CD14-positive monocyte (primary cell): Measurements from ENCODE around the gene JAG2. TPM values are rescaled to one million over a fixed set of nuclear protein-coding genes. Genes with fewer than 3 reads are reported as not detected.

Source experiments
- DNase-seq, 3 donors: peaks; one replicate each; pipeline ENCODE4 v3.0.0-alpha.2; 2011 to 2022
- H2AFZ ChIP-seq: 2 replicates; pipeline ENCODE4 v1.6.0; 2012; ENCODE audit warnings: mild to moderate bottlenecking, low read depth, low read length, inconsistent platforms; ENCODE audit not compliant: insufficient read depth, poor library complexity, severe bottlenecking
- H3K27ac ChIP-seq, 2 donors: 1 replicate in 1 of 2; 2 replicates in 1 of 2; pipeline ENCODE4 v1.5.1; 2012 to 2013; ENCODE audit warnings: low read length in 2 of 2, control low read depth in 1 of 2, inconsistent platforms in 1 of 2, low read depth in 1 of 2, mild to moderate bottlenecking in 1 of 2
- H3K27me3 ChIP-seq, 2 donors: one replicate each; pipeline versions ENCODE4 v1.6.0 to v1.6.1; 2011 to 2013; ENCODE audit warnings: low read length in 2 of 2; ENCODE audit not compliant: control insufficient read depth in 2 of 2, insufficient read depth in 2 of 2
- H3K36me3 ChIP-seq, 2 donors: replicated peaks in 1 of 2; 1 replicate in 1 of 2; 2 replicates in 1 of 2; pipeline versions ENCODE4 v1.5.1 to v1.6.1; 2012 to 2013; ENCODE audit warnings: low read length in 2 of 2, control low read depth in 1 of 2, inconsistent platforms in 1 of 2, mild to moderate bottlenecking in 1 of 2; ENCODE audit not compliant: insufficient read depth in 2 of 2, control insufficient read depth in 1 of 2
- H3K4me1 ChIP-seq, 2 donors: 1 replicate in 1 of 2; 2 replicates in 1 of 2; pipeline versions ENCODE4 v1.5.1 to v1.6.1; 2012 to 2013; ENCODE audit warnings: low read length in 2 of 2, control low read depth in 1 of 2, inconsistent platforms in 1 of 2, mild to moderate bottlenecking in 1 of 2, moderate library complexity in 1 of 2; ENCODE audit not compliant: insufficient read depth in 2 of 2, control insufficient read depth in 1 of 2
- H3K4me2 ChIP-seq: replicated peaks from 2 replicates; pipeline ENCODE3; 2012; ENCODE audit warnings: low read length, moderate library complexity, mild to moderate bottlenecking; ENCODE audit not compliant: poor library complexity, severe bottlenecking; ENCODE audit errors: extremely low read depth
- H3K4me3 ChIP-seq, 3 experiments: fragments of 200-600 bp in 1 of 3; sonication (generic) in 1 of 3; replicated peaks in 1 of 3; 1 replicate in 2 of 3; 2 replicates in 1 of 3; pipeline ENCODE4 v1.5.1; 2011 to 2013; ENCODE audit warnings: low read length in 3 of 3, mild to moderate bottlenecking in 3 of 3, control low read depth in 2 of 3, low read depth in 2 of 3, inconsistent platforms in 1 of 3, moderate library complexity in 1 of 3
- H3K79me2 ChIP-seq: 2 replicates; pipeline ENCODE4 v1.6.0; 2012; ENCODE audit warnings: mild to moderate bottlenecking, control low read depth, inconsistent platforms, low read length, moderate library complexity; ENCODE audit not compliant: insufficient read depth
- H3K9ac ChIP-seq: 2 replicates; pipeline ENCODE4 v1.6.0; 2017; ENCODE audit warnings: low read length, mild to moderate bottlenecking; ENCODE audit not compliant: insufficient read depth, poor library complexity, severe bottlenecking
- H3K9me3 ChIP-seq, 2 donors: replicated peaks in 1 of 2; 1 replicate in 1 of 2; 2 replicates in 1 of 2; pipeline versions ENCODE4 v1.5.1 to v1.6.1; 2012 to 2013; ENCODE audit warnings: low read length in 2 of 2, control low read depth in 1 of 2; ENCODE audit not compliant: control insufficient read depth in 1 of 2, insufficient read depth in 1 of 2
- H4K20me1 ChIP-seq: 2 replicates; pipeline ENCODE4 v1.6.0; 2012; ENCODE audit warnings: mild to moderate bottlenecking, low read length, control low read depth, moderate library complexity; ENCODE audit not compliant: insufficient read depth
- H3K27ac Mint-ChIP-seq, 7 donors: one replicate each; pipeline ENCODE4 v1.8.0; 2020; ENCODE audit warnings: mild to moderate bottlenecking in 7 of 7, mixed read lengths in 7 of 7, moderate library complexity in 6 of 7, inconsistent platforms in 2 of 7
- H3K27me3 Mint-ChIP-seq, 3 donors: one replicate each; pipeline ENCODE4 v1.8.0; 2021 to 2022; ENCODE audit warnings: low read depth in 3 of 3, mild to moderate bottlenecking in 3 of 3, mixed read lengths in 3 of 3, moderate library complexity in 3 of 3, inconsistent platforms in 1 of 3
- H3K36me3 Mint-ChIP-seq, 2 donors: one replicate each; pipeline ENCODE4 v1.8.0; 2020; ENCODE audit warnings: mixed read lengths in 2 of 2, inconsistent platforms in 1 of 2, mild to moderate bottlenecking in 1 of 2
- H3K4me1 Mint-ChIP-seq: one replicate; pipeline ENCODE4 v1.8.0; 2020; ENCODE audit warnings: mild to moderate bottlenecking, mixed read lengths
- H3K4me3 Mint-ChIP-seq, 2 donors: one replicate each; pipeline ENCODE4 v1.8.0; 2020; ENCODE audit warnings: mild to moderate bottlenecking in 2 of 2, mixed read lengths in 2 of 2, moderate library complexity in 1 of 2
- H3K9me3 Mint-ChIP-seq, 7 donors: one replicate each; pipeline ENCODE4 v1.8.0; 2020 to 2022; ENCODE audit warnings: mixed read lengths in 7 of 7, mild to moderate bottlenecking in 6 of 7, moderate library complexity in 6 of 7, inconsistent platforms in 2 of 7
- WGBS: methylation state at CpG from one replicate; pipeline ENCODE4 v1.1.5; 2013; ENCODE audit warnings: missing lambda C conversion rate; ENCODE audit not compliant: insufficient coverage; 5-methylcytosine and 5-hydroxymethylcytosine counted together
- intact Hi-C, 2 donors: fragments of 100-400 bp; cut with micrococcal nuclease; formaldehyde crosslinking; loops; one replicate each; pipeline versions ENCODE4 v1.15.0 to v1.15.1; 2023
- polyA plus RNA-seq, 3 donors: library from polyadenylated mRNA; depleted of rRNA in 1 of 3; unstranded in 2 of 3; stranded (reverse) in 1 of 3; fragments of 300-500 nt in 2 of 3; fragments of >200 nt in 1 of 3; fragmentation: Illumina TruSeq in 2 of 3; gene quantifications; 1 replicate in 2 of 3; 2 replicates in 1 of 3; pipeline ENCODE4 v1.2.3, GENCODE V29; 2012 to 2021
- TF ChIP-seq, protein P1 (sequence below): fragments of 200-600 bp; IDR thresholded peaks from one replicate; pipeline ENCODE4 v1.8.0; 2022; ENCODE audit warnings: antibody characterized with exemption, mild to moderate bottlenecking

The JAG2 gene
- polyA plus RNA-seq, 3 donors, result 1.2 TPM; not detected in 2

GRCh38 chr14:105149146-105149781, 19.3 kb downstream of the JAG2 start:
- Histone ChIP-seq H3K4me1 (no peaks in the 10 kb centered on the region), H3K4me2 (no peak overlapping the region), H3K36me3 (no peaks in the 10 kb centered on the region), H3K79me2 (no peaks in the 10 kb centered on the region), H3K27ac (no peak overlapping the region), H4K20me1 (no peaks in the 10 kb centered on the region), H2AFZ (no peak overlapping the region), H3K4me3 (no peak overlapping the region), H3K9me3 (no peaks in the 10 kb centered on the region), H3K27me3 (no peaks in the 10 kb centered on the region), H3K9ac (no peak overlapping the region)
- H3K27me3 Mint-ChIP-seq, result peaks cover under 1 to 7% (median 3%) of the 10 kb centered on the region in 3 donors
- WGBS, result 83% methylated on average over 11 of the region's 18 CpGs
- no peak for DNase-seq
- peaks cover 0 to 1% (median 0%) of the 10 kb centered on the region in 7 donors for H3K9me3 Mint-ChIP-seq
- no peaks in the 10 kb centered on the region for H3K4me1 Mint-ChIP-seq
- H3K27ac Mint-ChIP-seq, result no peak overlapping the region
- no peaks in the 10 kb centered on the region for H3K36me3 Mint-ChIP-seq
- no peak overlapping the region for H3K4me3 Mint-ChIP-seq
- intact Hi-C loops, result no loop called here
- TF ChIP-seq, protein P1, sequence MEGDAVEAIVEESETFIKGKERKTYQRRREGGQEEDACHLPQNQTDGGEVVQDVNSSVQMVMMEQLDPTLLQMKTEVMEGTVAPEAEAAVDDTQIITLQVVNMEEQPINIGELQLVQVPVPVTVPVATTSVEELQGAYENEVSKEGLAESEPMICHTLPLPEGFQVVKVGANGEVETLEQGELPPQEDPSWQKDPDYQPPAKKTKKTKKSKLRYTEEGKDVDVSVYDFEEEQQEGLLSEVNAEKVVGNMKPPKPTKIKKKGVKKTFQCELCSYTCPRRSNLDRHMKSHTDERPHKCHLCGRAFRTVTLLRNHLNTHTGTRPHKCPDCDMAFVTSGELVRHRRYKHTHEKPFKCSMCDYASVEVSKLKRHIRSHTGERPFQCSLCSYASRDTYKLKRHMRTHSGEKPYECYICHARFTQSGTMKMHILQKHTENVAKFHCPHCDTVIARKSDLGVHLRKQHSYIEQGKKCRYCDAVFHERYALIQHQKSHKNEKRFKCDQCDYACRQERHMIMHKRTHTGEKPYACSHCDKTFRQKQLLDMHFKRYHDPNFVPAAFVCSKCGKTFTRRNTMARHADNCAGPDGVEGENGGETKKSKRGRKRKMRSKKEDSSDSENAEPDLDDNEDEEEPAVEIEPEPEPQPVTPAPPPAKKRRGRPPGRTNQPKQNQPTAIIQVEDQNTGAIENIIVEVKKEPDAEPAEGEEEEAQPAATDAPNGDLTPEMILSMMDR, result no peak

GRCh38 chr14:105148604-105149145, 19.9 kb downstream of the JAG2 start:
- DNase-seq, result no peak
- intact Hi-C loops, result no loop called here
- H3K4me1 Mint-ChIP-seq, result no peaks in the 10 kb centered on the region
- Histone ChIP-seq H3K36me3 (no peaks in the 10 kb centered on the region), H3K9me3 (no peaks in the 10 kb centered on the region), H3K79me2 (no peaks in the 10 kb centered on the region), H3K4me3 (no peak overlapping the region), H3K4me1 (no peaks in the 10 kb centered on the region), H3K4me2 (no peak overlapping the region), H4K20me1 (no peaks in the 10 kb centered on the region), H2AFZ (no peak overlapping the region), H3K9ac (no peak overlapping the region), H3K27me3 (no peaks in the 10 kb centered on the region), H3K27ac (no peak overlapping the region)
- 98% methylated on average over 22 of the region's 27 CpGs for WGBS
- H3K36me3 Mint-ChIP-seq, result no peaks in the 10 kb centered on the region
- H3K9me3 Mint-ChIP-seq, result peaks cover 0 to 1% (median 0%) of the 10 kb centered on the region in 7 donors
- no peak overlapping the region for H3K27ac Mint-ChIP-seq
- TF ChIP-seq, protein P1, result no peak
- peaks cover 2 to 7% (median 3%) of the 10 kb centered on the region in 3 donors for H3K27me3 Mint-ChIP-seq
- no peak overlapping the region for H3K4me3 Mint-ChIP-seq
